NOMO-1 (cell line): ENCODE results near the gene ROS1.

ENCODE experiments used
- DNase-seq, 2 experiments: peaks; one replicate each; lab custom pipeline; 2025; ENCODE audit not compliant: unreplicated experiment in 2 of 2; lab: John Stamatoyannopoulos, UW

Gene ROS1

DNA sequence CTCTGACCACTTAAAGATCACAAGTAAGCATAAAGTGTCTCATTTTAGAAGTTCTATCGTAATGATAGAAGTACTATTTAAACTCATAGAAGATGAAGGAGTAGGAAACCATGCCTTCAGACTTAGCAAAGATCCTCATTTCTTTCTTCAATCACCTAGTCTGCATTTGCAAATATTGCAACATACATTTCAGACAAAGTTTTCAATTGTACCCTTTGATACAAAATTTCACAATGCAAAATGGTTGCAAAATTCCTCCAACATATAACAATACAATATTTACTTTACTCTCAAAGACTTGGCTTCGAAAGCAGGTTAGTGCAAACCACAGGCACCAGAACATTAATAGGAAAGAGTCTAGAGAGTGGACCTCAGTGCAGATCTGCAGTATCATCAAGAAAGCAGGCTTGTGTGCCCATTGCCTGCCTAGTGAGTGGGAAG is 16.1 kb upstream of the ROS1 start:
- peak; percentile 13 to 65 for DNase-seq

DNA sequence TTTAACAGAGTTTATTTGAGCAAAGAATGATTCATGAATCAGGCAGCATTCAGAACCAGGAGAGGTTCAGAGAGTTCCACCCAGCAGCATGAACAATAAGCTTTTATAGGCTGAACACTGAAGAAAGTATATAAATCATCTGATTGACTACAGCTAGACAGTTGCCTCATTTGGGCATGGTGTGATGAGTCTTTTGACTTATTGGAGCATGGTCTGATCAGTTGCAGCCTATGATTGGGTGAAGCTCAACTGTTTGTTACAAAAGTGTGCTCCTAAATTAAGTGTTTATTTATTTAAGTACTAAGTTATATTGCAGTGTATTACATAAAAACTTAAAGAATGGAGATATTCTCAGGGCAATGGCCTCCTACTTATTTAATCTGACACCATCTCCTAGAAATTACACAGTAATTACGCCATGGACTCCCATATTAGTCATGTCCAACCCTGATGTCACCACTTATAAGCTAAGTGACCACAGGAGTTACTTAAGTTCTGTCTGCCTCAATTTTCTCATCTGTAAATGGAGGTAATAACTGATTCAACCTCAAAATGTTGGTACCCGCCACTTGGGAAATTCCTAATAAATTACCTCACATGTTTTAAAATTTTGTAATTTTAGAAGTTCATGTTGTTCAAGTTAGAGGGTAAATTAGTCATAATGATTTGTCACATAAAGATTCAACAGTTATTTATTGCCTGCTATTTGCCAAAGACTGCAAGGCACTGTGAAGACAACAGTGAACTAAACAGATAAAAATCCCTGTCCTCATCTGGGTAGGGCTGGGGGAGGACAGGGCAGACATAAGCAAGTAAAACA is 15.2 kb upstream of the ROS1 start:
- peak in 1 of 2 experiments; percentile 30 for DNase-seq

DNA sequence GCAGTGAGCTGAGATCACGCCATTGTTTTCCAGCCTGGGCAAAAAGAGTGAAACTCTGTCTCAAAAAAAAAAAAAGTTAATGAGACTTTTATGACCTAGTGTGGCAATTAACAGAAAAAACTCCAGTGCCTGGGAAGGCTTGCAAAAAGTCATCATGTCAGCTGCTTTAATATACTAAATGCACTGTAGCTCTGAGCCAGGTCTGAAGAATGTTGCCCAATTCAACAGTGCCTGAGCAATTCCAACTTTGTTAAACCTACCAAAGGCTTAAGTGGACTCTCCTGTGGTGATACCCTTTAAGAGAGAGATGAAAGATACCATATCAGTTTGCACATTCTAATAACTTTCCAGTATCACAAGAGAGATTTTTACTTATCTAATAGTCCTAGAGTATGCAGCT is 6.5 kb upstream of the ROS1 start:
- no peak for DNase-seq

DNA sequence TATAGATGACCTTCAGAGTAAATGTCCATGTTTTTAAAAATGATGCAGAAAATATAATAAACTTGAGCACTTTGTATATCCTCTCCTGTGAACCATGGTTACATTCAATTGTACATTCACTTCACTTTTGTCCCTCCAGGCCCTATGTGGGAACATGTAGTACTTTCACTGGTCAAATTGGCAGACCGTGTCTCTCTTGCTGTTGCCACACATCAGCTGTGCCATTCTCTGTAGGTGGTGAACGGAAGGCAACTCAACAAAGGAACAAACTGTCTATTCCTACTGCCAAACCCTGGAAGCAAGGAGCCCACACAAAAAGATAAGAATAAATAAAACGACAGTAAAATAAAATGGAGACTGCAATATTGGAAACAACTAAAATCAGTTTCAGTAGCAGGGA is 2.0 kb downstream of the ROS1 start:
- DNase-seq = no peak

DNA sequence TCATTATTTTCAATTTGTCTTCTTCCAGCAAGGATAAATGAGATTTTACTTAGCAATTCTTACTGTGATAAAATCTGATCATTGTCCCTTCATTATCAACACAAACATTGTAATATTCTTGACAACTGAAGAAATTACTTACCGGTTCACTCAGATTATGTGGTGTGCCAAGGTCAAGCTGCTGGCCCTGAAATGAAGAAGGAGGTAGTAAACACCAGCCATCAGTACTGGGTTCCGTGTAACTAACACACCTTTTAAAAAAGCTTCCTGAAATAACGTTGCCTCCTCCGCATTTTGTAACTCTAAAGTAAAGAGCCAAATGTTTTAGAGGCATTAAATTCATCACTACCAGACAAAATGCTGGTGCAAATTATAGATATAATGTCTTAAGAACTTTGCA is 7.4 kb downstream of the ROS1 start:
- DNase-seq = no peak

DNA sequence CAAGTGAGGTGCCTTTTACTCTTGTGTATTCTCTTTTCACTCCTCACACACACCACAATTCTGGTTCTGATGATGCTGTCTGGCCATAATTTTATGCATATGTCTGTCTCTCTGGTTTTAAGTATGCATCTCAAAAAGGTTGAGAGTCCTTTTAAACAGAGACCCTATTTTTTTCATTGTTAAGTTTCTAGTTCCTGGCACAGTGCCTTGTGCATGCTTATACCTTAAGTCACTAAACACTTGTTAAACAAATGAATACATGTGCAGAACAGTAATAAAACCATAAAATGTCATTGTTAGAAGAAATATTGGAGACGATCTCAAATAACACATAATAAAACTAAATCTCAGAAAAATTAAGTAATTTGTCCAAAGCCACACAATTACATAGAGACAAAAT is 7.9 kb downstream of the ROS1 start:
- no peak for DNase-seq

DNA sequence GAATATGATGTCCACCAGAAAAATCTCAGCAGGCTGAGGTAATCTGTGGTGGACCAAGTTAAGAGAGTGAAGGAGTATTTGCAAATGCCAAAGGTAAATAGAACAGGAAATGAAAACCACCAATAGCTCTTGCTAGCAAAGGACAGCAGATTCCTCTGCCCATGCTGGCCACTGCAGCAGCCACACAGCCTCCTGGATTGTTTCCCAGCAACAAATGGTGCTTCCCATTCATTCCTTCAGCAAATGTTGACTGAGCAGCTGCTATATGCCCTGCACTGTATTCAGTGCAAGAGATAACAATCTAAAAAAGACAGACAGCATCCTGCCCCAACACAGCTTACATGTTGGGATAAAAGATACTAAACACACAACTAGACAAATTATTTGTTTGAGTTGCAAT is 11.0 kb downstream of the ROS1 start:
- DNase-seq = no peak

DNA sequence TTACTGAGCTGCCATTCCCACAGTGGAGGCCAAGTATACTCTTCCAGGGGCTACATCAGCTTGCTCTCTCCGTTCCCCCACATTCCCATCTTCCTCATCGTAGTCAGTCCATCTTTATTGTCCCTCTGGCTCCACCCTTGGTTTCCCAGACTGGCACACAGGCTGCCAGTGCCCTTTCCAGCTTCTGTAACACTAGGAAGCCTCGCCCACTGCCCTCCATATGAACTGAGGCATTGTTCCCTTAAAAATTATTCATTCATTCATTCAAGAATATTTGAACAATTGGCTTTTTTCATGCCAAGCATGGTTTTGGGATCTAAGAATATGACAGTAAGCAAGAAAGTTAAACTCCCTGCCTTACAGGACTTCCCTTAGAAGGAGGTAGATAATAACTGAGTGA is 14.3 kb downstream of the ROS1 start:
- no peak for DNase-seq

DNA sequence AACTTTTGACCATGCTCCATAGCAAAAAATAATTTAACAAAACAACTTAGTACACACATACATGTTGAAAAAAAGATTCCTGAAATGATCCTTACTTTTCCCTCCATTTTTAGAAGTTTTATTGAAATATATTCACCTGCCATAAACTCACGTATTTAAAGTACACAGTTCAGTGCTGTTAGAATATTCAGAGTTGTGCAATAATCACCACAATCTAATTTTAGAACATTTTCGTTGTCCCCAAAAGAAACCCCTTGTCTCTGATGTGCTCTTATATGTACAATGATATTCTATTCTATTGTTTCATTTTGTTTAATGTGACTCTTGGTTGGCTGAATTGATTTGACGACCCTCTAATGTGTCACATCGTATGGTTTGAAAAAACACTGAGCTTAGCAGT is 15.9 kb downstream of the ROS1 start:
- DNase-seq = no peak

DNA sequence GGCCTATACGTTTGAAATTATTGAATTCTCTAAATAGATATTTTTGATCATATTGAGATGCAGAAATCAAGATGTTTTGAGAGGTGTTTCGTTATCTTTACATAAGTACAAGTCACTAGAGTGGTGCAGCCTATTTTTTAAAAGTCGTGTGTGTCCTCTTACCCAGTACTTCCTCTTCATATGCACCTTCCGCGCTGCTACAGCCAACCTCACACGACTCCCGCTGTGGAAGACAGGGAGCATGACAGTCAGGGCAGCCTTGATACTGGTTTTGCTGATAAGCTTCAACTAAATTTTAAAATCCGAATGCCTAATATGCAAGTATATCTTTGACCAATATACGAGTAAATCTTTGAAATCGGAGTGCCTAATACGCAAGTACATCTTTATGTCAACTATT is 16.3 kb downstream of the ROS1 start:
- peak; percentile 67 to 82 for DNase-seq

DNA sequence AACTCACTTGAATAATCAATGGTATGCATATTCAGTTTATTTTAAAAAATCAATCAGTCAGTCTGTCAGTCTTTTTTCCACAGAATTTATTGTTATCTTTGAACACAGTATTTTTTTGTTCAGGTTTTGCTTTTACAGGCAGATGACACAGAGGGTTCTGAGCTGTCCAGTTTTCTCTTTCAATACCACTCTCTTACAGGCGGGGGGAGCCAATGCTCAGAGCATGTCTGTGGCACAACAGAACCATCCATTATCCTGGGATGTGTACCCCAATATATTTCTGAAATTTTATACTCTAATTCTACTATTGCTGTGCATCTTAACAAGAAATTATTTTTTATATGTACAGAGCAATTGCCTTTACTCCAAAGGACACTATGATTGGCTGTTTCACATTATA is 21.2 kb downstream of the ROS1 start:
- DNase-seq = no peak

DNA sequence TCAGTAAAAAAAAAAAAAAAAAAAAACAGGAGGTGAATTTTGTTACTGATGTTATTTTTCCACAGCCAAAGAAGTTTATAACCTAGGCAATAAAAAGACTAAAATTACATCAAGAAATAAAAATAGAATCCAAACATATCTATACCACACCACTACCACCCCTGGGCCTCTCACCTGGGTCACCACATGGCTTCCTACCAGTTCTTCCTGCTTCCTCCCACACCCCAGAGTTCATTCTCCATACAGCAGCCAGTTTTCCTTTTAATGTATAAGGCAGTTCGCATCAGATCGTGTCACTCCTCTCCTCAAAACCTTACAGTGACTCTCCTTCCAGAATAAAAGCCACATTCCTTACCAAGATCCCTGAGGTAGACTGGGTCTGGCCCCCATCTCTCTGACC is 23.9 kb downstream of the ROS1 start:
- no peak for DNase-seq

DNA sequence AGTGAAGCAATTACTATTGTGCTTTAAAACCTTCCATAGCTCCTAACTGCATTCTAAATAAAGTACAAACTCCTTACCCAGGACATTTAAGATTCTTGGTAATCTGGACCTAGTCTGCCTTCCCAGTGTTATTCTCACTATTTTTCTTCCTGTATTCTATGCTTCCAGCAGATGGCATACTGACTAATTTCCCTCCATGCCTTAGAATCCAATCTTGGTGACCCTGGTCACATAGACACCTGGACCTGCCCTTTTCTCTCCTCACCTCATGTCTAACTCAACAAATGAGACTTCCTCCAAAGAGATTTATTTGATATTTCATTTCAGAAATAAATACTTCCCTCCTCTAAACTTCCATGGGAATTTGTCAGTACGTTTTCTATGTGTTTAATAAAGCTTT is 25.8 kb downstream of the ROS1 start:
- DNase-seq = no peak

DNA sequence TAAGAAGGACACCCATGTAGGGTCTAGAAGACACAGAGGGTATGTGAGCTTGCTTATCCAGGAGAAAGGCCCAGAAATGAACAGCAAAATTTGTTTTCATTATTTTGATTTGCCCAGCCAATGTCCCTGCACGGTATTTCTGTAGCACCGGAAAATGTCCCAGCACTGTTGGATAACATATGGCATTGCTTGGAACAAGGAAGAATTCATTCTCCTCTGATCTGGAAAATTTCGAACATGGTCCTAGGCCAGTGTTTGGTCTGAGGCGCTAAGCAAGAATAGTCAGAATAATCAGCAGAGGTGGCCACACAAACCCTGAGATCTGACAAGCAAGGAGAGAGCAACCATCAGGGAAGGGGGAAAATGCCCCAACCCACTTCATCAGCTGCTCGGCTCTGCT is 26.6 kb downstream of the ROS1 start:
- no peak for DNase-seq

DNA sequence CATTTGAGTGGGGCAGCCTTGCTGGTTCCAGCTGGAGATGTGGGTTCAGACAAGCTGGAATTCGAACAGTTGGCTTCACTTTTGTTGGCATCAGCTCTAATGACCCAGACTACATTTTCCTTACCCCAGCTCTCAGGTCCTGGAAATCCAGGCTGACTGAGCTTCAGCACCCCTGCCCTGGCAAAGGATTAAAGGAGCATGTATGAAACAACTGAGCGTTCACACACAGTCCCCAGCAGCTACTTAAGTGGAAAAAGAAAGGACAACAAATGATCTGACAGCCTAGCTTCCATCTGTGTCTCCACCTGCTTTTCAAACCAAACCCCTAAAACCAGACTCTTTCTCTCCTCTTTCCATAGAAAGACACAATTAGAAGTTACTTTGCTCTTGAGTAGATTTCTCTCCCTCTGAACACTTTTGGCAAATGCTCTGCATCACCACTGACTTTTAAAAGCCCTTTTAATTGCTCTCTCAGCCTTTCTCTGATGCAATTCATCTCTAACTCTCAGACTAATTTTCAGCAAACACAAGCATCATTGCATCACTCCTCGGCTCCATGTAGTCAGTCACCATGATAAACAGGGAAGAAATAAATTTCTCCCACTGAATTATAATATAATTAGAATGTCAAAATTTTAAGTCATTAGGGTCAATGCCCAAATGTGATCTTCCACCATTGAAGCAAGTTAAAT is 28.1 kb downstream of the ROS1 start:
- DNase-seq = peak; percentile 43 to 73

DNA sequence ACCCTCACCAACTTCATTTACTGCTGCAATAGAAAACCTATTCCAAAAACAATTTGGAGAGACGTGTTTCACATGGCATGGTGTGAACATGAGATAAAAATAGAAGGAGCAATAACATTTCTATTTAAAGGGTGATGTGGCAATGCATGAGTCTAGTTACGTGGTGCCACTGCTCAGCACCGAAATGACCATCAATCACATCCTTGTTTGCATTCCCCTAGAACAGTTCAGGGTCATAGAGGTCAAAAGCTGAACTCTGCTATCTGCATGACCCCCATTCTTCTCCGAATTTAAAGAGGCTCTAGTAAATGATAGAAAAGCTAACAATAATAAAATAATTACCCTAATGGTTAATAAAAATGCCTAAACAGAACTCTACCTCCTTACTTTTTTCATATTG is 29.5 kb downstream of the ROS1 start:
- peak; percentile 29 to 78 for DNase-seq

DNA sequence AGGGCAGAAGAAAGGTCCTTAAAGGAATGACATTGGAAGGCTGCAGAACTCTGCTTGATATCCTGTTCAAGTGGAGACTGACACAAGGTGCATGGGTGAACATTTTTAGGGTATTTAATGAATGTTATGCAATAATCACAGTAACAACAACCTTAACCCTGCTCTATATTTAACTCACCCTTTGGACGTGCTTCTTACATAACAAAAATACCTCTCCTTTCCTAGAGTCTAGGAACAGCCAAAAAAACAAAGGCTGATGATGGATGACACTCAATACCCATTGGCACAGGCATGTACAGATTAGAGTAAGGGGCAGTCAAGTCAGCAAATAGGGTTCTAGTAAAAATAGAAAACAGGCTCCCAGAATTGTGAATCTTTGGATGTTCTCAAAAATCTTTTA is 30.6 kb downstream of the ROS1 start:
- no peak for DNase-seq

DNA sequence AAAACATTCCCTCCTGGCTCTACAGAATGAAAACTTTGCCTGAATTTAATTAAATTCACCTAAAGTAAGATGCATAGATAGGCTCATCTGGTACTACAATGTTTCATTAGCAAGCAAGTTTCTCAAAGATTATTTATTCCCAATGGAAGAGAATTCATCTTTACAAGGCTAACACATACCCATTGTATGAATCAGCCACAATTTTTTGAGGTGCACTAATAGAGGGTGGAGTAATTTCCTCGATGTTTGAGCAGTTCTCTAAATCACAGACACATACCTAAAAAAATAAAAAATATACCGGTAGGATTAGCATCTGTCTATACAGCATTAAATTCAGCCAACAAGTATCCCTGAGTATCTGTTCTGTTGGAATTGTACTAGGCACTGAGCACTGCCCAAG is 32.7 kb downstream of the ROS1 start:
- DNase-seq = no peak

DNA sequence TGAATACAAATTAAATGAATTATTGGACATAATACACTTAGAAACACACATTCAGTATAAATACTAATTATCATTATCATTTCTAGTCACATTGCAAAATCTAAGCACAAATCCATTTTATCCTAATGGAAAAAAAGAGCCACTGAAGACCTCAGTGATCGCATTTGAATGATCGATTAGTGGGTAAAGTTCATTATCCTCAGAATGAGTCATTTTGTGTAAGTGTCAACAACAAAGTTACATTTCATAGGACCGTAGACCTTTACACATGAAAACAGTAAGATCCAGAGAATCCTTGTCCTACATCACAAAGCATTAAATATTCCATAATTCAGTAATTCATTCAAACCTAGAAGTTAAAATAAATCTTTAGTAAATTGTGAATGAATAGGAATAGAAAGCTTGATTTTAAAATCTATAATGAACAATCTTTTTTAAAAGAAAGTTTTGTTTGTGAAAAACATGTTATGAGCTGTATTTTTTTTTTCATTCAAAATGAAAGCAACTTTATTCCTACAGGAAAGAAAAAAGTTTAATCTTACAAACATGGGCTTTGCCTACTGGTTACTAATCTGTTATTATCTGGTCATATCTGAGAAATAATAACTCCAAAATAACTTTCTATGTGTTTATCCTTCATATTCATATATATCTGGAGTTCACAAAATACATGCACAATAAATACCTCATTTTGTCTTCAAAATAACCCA is 33.7 kb downstream of the ROS1 start:
- no peak for DNase-seq

DNA sequence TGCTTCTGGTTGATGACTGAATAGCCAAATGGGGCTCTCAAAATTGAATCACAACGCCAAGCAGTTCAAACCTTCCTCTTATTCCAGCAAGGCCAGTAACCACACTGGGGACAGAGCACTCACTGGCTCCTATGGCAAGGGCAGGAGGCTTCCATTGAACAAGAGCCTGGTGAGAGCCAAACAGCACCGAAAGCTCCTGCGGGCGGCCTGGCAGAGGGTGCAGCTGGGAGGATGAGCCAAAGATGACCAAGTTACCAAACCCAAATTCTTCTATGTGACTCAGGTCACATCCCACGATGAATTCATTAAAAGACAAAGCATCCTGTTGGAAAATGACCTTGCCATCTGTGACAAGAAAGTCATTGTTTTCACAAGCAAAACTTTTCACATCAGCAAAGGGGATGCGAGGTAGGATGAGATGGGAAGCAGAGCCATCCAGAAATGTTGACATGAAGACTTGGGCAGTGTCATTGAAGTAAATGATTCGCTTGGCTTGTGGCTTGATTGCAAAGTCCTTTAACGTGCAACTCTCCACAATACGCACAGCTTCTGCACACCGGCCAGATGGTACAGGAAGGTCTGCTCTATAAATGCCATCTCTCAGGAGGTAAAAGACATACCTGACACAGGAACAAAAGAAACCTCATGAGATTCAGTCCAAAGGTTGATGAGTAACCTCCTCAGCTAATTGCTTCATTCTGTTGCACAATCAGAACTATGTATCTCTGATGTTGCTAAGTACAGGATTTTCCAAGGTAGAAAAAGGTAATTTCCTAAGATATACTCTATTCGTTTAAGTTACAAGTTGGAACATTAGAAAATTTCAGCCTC is 36.3 kb downstream of the ROS1 start:
- DNase-seq = peak in 1 of 2 experiments; percentile 66

DNA sequence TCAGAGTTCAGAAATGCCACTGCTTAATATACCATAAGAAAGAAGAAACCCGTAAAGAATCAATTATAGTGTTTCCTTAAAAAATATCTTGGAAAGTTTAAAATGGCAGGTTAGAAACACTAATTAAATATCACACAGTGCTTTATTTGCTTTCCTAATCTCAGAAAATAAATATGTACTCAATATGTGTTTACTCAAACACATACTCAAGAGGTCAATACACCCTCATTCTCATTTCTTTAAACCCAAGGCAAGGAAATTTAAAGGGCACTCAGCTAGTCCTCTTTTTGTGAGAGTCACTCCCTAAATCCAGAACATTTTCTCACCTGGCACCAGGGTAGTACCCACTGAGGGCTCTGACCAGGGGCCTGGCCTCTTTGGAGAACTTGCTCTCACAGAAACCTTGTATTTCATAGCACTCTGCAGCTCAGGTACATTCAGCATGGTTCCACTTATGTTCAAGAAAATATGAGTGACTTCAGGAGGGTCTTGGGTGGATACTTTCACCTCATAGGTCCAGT is 38.2 kb downstream of the ROS1 start:
- DNase-seq = no peak
